Glutamatergic neuron (in vitro differentiated cells): ENCODE measurements around the gene NARS2. TPM values are rescaled to one million over a fixed set of nuclear protein-coding genes. Genes with fewer than 3 reads are reported as not detected.

Experiments
- DNase-seq: peaks from one replicate; pipeline ENCODE4 v3.0.0; 2022
- H3K27ac Mint-ChIP-seq: one replicate; pipeline ENCODE4 v1.8.0; 2020; ENCODE audit warnings: mild to moderate bottlenecking, mixed read lengths, inconsistent platforms; ENCODE audit not compliant: unreplicated experiment
- H3K27me3 Mint-ChIP-seq: one replicate; pipeline ENCODE4 v1.8.0; 2020; ENCODE audit warnings: mild to moderate bottlenecking, moderate library complexity, mixed read lengths, inconsistent platforms; ENCODE audit not compliant: unreplicated experiment
- H3K36me3 Mint-ChIP-seq: one replicate; pipeline ENCODE4 v1.8.0; 2020; ENCODE audit warnings: mild to moderate bottlenecking, mixed read lengths, inconsistent platforms; ENCODE audit not compliant: unreplicated experiment
- H3K4me1 Mint-ChIP-seq: one replicate; pipeline ENCODE4 v1.8.0; 2020; ENCODE audit warnings: mild to moderate bottlenecking, low read depth, mixed read lengths, inconsistent platforms; ENCODE audit not compliant: unreplicated experiment
- H3K4me3 Mint-ChIP-seq: one replicate; pipeline ENCODE4 v1.8.0; 2020; ENCODE audit warnings: mild to moderate bottlenecking, mixed read lengths, inconsistent platforms; ENCODE audit not compliant: unreplicated experiment
- H3K9me3 Mint-ChIP-seq: one replicate; pipeline ENCODE4 v1.8.0; 2020; ENCODE audit warnings: mild to moderate bottlenecking, moderate library complexity, mixed read lengths, inconsistent platforms; ENCODE audit not compliant: unreplicated experiment
- CTCF ChIP-seq: fragments of 200-600 bp; sonication (generic); IDR thresholded peaks from one replicate; pipeline ENCODE4 v1.5.0; 2021; ENCODE audit not compliant: partially characterized antibody, unreplicated experiment
- total RNA-seq: library from RNA; stranded (reverse); fragmentation: NEBNext Ultra II Directional; extraction: Animal tissue kit (Norgen Biotek cat#: 25700); gene quantifications from one replicate; pipeline ENCODE4 v1.2.1, GENCODE V29; 2021; ENCODE audit not compliant: unreplicated experiment

The NARS2 gene
- total RNA-seq, 1 donor from 2014 or later = 21.1 TPM

- DNase-seq = no peak
- H3K27me3 Mint-ChIP-seq = no peaks in the 10 kb centered on the region
- H3K9me3 Mint-ChIP-seq = no peaks in the 10 kb centered on the region
- H3K4me3 Mint-ChIP-seq = no peak overlapping the region
- no peak for TF ChIP-seq CTCF
- peaks cover 5% of the 10 kb centered on the region for H3K36me3 Mint-ChIP-seq
- H3K4me1 Mint-ChIP-seq = peaks cover 3% of the 10 kb centered on the region
- no peak overlapping the region for H3K27ac Mint-ChIP-seq
Observed at GRCh38 chr11:78497293-78497692, 77.4 kb downstream of the NARS2 start.

- Mint-ChIP-seq H3K9me3 (no peaks in the 10 kb centered on the region), H3K4me3 (no peak overlapping the region), H3K4me1 (no peaks in the 10 kb centered on the region), H3K36me3 (no peaks in the 10 kb centered on the region), H3K27me3 (no peaks in the 10 kb centered on the region), H3K27ac (no peak overlapping the region)
- no peak for DNase-seq
- no peak for TF ChIP-seq CTCF
Observed at GRCh38 chr11:78493413-78493975, 81.2 kb downstream of the NARS2 start.

- no peak for DNase-seq
- Mint-ChIP-seq H3K27me3 (no peaks in the 10 kb centered on the region), H3K27ac (no peak overlapping the region), H3K4me3 (no peak overlapping the region), H3K9me3 (no peaks in the 10 kb centered on the region), H3K36me3 (no peaks in the 10 kb centered on the region), H3K4me1 (no peaks in the 10 kb centered on the region)
- TF ChIP-seq CTCF = no peak
Observed at GRCh38 chr11:78492973-78493372, 81.7 kb downstream of the NARS2 start.

GRCh38 chr11:78489184-78489583 is 85.5 kb downstream of the NARS2 start:
- no peak overlapping the region for H3K4me3 Mint-ChIP-seq
- no peak overlapping the region for H3K27ac Mint-ChIP-seq
- TF ChIP-seq CTCF = no peak
- no peaks in the 10 kb centered on the region for H3K27me3 Mint-ChIP-seq
- no peaks in the 10 kb centered on the region for H3K4me1 Mint-ChIP-seq
- H3K9me3 Mint-ChIP-seq = no peaks in the 10 kb centered on the region
- peaks cover 7% of the 10 kb centered on the region for H3K36me3 Mint-ChIP-seq
- DNase-seq = no peak

GRCh38 chr11:78478536-78478935 is 96.1 kb downstream of the NARS2 start:
- Mint-ChIP-seq H3K27ac (no peak overlapping the region), H3K4me3 (no peak overlapping the region), H3K27me3 (no peaks in the 10 kb centered on the region), H3K36me3 (peaks cover 9% of the 10 kb centered on the region), H3K9me3 (no peaks in the 10 kb centered on the region), H3K4me1 (no peaks in the 10 kb centered on the region)
- DNase-seq = no peak
- no peak for TF ChIP-seq CTCF
